Head of caudate nucleus (tissue), 42 donors: Measurements from ENCODE around the gene ZNF804A.
"Not testable (repeated sequence)": the region's sequence is repeated elsewhere in the genome, so short reads cannot be mapped to it uniquely, and the experiment has no call there.

Source experiments
- DNase-seq, 42 donors: peaks; one replicate each; pipeline versions ENCODE4 v3.0.0 to v3.0.0-alpha.2; 2020 to 2021; ENCODE audit warnings: mixed read lengths in 7 of 42
- intact Hi-C: fragments of 100-400 bp; cut with DNase I; formaldehyde crosslinking; loops from one replicate; pipeline ENCODE4 v1.15.0; 2022

The ZNF804A gene

GRCh38 chr2:184780384-184780783 is 182.1 kb downstream of the ZNF804A start:
- intact Hi-C loops = no loop called here

GRCh38 chr2:184780944-184781343 is 182.6 kb downstream of the ZNF804A start:
- intact Hi-C loops = no loop called here

More at GRCh38 chr2:184780384-184780783, 182.1 kb downstream of the ZNF804A start:
- no peak for DNase-seq

GRCh38 chr2:184783576-184783975 is 185.2 kb downstream of the ZNF804A start:
- intact Hi-C loops = no loop called here
- DNase-seq = no peak

More at GRCh38 chr2:184780944-184781343, 182.6 kb downstream of the ZNF804A start:
- no peak for DNase-seq

GRCh38 chr2:184793176-184793575 is 194.8 kb downstream of the ZNF804A start:
- intact Hi-C loops = no loop called here
- no peak for DNase-seq

- intact Hi-C loops = no loop called here
- DNase-seq = no peak
These were observed 201.1 kb downstream of the ZNF804A start for GRCh38 chr2:184799379-184799778.

GRCh38 chr2:184814421-184814820 is 216.1 kb downstream of the ZNF804A start:
- intact Hi-C loops = no loop called here
- DNase-seq = no peak

GRCh38 chr2:184815824-184816223 is 217.5 kb downstream of the ZNF804A start:
- intact Hi-C loops = no loop called here

GRCh38 chr2:184824597-184824996 is 226.3 kb downstream of the ZNF804A start:
- intact Hi-C loops = no loop called here
- DNase-seq = no peak

More at GRCh38 chr2:184815824-184816223, 217.5 kb downstream of the ZNF804A start:
- no peak for DNase-seq

- intact Hi-C loops = no loop called here
- no peak for DNase-seq
These were observed 232.2 kb downstream of the ZNF804A start for GRCh38 chr2:184830531-184830930.

GRCh38 chr2:184834699-184835397 is 236.5 kb downstream of the ZNF804A start:
- DNase-seq = no peak
- intact Hi-C loops = no loop called here

- DNase-seq = no peak
- intact Hi-C loops = no loop called here
These were observed 237.0 kb downstream of the ZNF804A start for GRCh38 chr2:184835398-184835715.

- no peak for DNase-seq
These were observed 249.0 kb downstream of the ZNF804A start for GRCh38 chr2:184847331-184847730.

GRCh38 chr2:184849516-184849915 is 251.2 kb downstream of the ZNF804A start:
- DNase-seq = no peak
- intact Hi-C loops = no loop called here

More at GRCh38 chr2:184847331-184847730, 249.0 kb downstream of the ZNF804A start:
- intact Hi-C loops = no loop called here

GRCh38 chr2:184851576-184851975 is 253.2 kb downstream of the ZNF804A start:
- intact Hi-C loops = no loop called here
- no peak for DNase-seq

GRCh38 chr2:184859187-184859586 is 260.9 kb downstream of the ZNF804A start:
- intact Hi-C loops = no loop called here
- DNase-seq = no peak

GRCh38 chr2:184860744-184861143 is 262.4 kb downstream of the ZNF804A start:
- intact Hi-C loops = no loop called here
- DNase-seq = no peak

GRCh38 chr2:184875212-184875611 is 276.9 kb downstream of the ZNF804A start:
- intact Hi-C loops = no loop called here
- no peak for DNase-seq

GRCh38 chr2:184875911-184876310 is 277.6 kb downstream of the ZNF804A start:
- no peak for DNase-seq
- intact Hi-C loops = no loop called here

GRCh38 chr2:184877909-184878308 is 279.6 kb downstream of the ZNF804A start:
- intact Hi-C loops = no loop called here
- no peak for DNase-seq

GRCh38 chr2:184879671-184880070 is 281.3 kb downstream of the ZNF804A start:
- intact Hi-C loops = no loop called here
- DNase-seq = no peak

GRCh38 chr2:184886585-184886984 is 288.3 kb downstream of the ZNF804A start:
- DNase-seq, intact Hi-C loops: not testable (repeated sequence)
